Activated CD4-positive, alpha-beta T cell treated with anti-CD3 and anti-CD28 coated beads, Interleukin-10, Interleukin-2, amounts not matched to agents 100 ng/mL and 50 ng/mL, durations not matched to agents 16 hours and 8 hours (primary cell): ENCODE results near the gene CD22.

Source experiments
- DNase-seq: peaks from one replicate; pipeline ENCODE4 v3.0.0-alpha.2; 2020

Gene CD22

GRCh38 chr19:35315883-35316282 lies 13.1 kb upstream of the CD22 start:
- DNase-seq, result no peak

DNA sequence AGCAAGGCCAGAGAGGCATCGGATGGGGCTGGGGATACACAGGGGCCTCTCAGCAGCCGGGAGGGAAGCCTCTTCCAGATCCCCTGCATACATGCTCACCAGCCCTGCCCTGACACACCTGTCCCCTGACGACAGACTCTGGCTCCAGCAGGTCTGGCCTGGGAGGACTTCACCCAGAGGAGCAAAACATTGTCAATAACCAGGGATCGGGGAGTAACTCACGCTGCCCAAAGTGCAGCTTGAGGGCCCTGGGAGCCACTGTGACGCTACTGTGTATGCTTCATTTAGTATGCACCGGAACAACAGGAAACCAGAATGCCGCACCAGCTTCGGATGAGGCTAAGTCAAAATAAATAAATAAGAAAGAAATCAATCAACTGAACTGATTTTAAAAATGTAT lies 12.4 kb upstream of the CD22 start:
- DNase-seq, result no peak

DNA sequence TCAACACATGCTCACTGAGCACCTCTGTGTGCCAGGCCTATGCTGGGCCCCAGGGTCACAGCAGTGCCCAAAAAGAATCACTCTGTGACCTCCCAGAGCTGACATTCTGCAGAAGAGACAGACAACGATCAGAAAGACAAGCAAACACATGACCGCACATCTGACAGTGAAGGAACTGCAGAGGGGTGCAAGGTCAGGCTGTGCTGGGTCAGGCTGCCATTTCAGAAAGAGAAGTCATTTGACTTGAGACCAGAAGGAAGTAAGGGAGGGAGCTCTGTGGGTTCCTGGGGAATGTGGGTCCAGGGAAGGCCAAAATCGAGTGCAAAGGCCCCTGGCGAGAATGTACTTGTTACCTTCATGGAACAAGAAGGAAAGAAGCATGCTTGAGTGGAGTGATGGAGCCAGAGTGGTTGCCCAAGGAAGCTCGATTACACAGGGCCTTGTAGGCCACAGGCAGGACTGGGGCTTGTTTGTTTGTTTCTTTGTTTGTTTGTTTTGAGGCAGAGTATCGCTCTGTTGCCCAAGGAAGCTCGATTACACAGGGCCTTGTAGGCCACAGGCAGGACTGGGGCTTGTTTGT lies 11.4 kb upstream of the CD22 start:
- DNase-seq, result no peak

- no peak for DNase-seq
Measured at GRCh38 chr19:35318679-35319448, 10.1 kb upstream of the CD22 start.

GRCh38 chr19:35320065-35320713 lies 8.8 kb upstream of the CD22 start:
- no peak for DNase-seq

DNA sequence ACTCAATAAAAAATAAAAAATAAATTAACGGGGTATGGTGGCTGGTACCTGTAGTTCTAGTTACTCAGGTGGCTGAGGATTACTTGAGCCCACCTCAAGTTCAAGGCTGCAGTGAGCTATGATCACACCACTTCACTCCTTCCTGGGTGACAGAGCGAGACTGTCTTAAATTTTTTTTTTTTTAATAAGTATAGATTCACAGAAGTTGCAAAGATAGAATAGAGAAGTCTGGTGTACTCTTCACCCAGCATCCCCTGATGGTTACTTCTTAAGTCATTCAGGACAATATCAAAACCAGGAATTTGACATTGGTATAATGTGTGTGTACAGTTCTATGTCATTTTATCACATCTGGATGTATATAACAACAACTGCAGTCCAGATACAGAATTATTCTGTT lies 7.7 kb upstream of the CD22 start:
- DNase-seq, result no peak

- no peak for DNase-seq
Measured at GRCh38 chr19:35322014-35322413, 7.0 kb upstream of the CD22 start.

DNA sequence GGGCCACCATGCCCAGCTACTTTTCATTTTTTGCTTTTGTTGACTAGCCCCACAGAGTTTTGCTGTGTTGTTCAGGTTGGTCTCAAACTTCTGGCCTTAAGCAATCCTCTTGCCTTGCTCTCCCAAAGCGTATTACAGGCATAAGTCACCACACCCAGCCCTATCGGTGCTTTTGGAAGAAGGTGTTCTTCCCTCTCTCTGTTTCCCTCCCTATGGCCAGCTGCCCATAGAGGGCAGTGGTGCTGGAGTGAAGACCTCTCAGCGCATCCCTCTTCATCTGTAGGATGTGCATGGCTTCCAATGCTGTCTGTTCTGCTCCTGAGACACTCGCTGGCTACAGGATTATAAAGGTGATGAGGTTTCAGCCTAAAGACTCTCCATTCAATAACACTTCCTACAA lies 1.3 kb upstream of the CD22 start:
- no peak for DNase-seq

DNA sequence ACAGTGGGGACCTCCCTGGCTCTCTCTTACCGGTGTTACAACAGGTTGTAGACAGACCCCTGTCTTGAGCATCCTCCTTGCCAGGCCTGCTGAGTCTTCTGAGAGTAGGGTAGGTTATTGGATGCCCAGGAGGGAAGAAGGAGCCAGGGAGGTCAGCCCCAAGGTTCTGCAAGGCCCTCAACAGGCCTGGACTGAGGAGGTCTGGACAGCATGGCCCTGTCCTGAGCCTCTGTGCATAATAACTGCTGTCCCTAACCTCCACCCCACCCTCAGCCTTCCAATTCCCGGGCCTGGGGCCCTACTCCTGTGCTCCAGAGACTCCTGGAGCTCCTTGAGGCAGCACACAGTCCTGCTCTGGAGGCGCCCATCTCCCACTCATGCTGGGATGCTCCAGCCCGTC lies 336 bp downstream of the CD22 start:
- DNase-seq, result no peak

DNA sequence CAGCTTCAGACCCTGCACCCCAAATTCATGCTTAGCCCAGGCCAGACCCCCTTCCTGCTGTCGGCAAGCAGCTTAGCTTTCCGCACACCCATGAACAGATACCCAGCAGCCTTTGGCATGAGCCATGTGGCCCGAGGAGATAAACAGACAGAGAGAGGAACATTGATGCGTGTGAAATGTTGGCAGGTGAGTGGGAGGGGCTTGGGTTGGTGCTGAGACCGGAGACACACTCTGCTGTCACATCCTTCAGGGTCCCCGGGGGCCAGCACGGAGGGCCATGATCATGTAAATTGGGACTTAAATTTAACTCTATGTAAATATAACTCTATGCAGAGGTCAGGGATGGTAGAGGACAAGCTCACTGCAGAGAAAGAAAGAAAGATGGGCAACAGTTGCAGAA lies 1.5 kb downstream of the CD22 start:
- no peak for DNase-seq

DNA sequence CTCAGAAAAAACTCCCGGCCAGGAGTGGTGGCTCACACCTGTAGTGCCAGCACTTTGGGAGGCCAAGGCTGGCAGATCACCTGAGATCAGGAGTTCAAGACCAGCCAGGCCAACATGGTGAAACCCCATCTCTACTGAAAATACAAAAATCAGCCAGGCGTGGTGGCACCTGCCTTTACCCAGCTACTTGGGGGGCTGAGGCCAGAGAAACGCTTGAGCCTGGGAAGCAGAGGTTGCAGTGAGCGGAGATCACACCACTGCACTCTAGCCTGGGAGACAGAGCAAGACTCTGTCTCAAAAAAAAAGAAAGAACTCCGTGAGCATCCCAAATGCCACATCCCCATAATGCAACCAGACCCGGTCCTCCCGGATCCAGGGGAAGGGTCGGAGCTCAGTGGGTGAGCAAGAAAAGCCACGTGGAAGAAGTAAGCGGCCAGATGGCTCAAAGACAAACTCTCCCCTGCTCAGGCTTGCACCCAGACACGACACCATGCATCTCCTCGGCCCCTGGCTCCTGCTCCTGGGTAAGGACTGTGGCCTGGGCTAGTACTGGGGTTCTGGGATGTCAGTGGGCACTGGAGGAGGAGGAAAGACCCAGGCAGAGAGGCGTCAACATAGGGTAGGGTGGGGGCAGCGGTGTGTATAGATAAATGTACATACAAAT lies 2.7 kb downstream of the CD22 start:
- no peak for DNase-seq

DNA sequence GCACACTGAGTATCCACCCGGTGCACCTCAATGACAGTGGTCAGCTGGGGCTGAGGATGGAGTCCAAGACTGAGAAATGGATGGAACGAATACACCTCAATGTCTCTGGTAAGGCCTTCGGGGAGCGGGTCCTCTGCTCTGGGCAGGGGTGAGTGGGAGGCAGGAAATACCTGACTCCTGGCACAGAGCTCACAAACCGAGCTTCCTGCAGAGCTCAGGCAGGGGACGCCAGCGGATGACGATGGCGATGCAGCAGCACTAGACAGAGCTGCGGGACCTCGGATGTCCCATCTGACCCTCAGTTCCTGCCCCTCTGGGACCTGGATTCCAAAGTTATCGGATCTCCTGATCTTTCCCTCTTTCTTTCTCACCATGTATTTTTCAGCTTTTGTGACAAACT lies 3.8 kb downstream of the CD22 start:
- DNase-seq, result peak; percentile 28

DNA sequence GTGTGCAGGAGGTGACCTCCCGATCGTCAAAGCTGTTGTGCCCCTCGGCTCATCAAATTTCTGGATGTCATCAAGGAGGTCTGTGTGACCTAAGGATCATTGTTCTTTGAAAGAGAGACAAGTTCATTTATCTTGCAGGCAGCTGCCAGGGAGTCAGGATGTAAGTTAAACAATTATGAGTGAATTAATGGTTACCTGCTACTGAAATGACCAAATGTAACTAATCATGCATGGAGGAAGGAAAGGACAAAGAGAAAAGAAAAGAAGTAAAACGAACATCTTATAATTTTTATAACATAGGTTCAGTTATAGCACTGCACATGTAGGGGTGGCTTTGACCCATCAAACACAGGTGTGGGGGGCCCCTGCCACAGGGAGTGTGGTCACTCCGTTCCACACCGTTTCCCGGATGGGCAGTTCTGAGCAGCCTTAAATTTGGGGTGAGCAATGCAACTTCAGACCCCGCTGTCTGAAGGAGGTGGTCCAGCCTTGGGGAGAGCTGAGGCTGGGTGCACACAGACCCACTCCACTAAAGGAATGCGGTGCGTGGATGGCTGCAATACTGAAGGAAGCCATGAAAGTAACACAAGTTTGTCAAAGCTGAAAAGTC lies 5.3 kb downstream of the CD22 start:
- no peak for DNase-seq

DNA sequence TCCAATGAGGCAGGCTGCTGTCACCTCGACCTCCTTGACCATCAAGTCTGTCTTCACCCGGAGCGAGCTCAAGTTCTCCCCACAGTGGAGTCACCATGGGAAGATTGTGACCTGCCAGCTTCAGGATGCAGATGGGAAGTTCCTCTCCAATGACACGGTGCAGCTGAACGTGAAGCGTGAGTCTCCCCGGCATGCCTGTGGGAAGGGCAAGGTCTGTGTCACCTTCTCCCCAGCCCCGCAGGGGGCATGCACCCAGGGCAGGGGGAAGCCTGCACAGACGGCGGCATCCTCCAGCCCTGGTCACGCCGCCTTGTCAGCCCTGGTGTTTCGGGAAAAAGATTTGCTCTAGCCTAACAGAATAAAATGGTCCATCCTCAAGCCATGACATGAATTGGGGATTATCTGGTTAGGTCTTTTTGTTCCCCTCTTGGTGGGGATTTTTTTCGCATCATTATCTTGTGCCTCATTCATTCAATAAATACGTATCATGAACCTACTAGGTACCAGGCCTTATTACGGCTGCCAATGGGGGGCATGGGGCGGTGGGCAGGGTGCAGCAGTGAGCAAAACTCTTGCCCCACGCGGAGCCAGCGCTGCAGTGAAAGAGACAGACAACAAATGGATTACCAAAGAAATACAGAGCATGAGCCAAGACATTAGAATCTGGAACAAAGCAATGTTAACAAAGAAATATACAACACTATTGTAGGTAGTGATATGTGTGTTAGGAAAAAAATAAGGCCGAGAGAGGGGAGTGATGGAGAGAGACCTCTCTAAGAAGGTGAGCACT lies 7.4 kb downstream of the CD22 start:
- no peak for DNase-seq

DNA sequence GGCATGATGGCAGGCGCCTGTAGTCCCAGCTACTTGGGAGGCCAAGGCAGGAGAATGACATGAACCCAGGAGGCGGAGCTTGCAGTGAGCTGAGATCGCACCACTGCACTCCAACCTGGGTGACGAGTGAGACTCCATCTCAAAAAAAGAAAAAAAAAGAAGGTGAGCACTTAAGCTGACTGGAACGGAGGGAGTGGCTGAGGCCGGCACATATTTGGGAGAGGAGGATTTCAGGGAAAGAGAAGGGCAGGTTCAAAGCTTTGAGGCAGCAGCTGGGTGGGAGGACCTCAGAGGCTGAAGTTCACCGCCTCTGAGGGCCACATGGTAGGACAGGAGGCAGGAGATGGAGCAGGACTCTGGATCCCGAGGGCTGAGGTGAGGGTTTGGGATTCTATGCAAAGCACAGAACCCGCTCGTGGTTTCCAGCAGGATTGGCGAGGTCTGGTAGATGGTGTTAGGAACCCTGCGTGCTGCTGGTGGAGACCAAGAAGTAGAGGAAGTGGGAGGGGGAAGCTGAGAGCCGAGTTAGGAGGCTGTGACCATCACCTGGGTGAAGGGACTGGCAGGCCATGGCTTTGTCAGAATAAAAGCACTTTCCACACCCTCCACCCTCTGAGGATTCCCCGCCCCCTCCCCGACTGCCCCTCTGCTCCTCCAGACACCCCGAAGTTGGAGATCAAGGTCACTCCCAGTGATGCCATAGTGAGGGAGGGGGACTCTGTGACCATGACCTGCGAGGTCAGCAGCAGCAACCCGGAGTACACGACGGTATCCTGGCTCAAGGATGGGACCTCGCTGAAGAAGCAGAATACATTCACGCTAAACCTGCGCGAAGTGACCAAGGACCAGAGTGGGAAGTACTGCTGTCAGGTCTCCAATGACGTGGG lies 8.4 kb downstream of the CD22 start:
- DNase-seq, result no peak

DNA sequence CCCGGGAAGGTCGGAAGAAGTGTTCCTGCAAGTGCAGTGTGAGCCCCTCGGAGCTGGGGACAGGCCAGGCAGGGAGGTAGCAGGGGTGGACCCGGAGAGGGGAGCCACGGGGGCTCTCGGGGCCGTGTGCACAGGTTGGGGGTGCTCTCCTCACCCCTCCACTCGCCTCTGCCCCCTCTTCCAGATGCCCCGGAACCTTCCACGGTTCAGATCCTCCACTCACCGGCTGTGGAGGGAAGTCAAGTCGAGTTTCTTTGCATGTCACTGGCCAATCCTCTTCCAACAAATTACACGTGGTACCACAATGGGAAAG lies 9.0 kb downstream of the CD22 start:
- DNase-seq, result no peak

DNA sequence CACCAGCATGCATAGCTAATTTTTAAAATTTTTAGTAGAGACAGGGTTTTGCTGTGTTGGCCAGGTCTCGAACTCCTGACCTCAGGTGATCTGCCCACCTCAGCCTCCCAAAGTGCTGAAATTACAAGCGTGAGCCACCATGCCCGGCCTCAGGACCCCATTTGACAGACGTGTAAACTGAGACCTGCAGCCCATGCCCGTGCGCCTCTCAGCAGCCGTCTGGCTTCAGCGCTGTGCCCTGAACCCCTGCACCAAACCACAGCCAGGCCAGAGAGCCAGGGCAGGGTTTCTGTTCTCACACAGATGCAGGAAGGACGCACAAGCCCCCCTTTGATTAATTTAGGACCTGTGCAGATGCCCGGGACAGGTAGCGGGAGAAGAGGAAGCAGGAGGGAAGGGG lies 11.4 kb downstream of the CD22 start:
- no peak for DNase-seq

GRCh38 chr19:35341006-35341405 lies 12.0 kb downstream of the CD22 start:
- DNase-seq, result no peak

DNA sequence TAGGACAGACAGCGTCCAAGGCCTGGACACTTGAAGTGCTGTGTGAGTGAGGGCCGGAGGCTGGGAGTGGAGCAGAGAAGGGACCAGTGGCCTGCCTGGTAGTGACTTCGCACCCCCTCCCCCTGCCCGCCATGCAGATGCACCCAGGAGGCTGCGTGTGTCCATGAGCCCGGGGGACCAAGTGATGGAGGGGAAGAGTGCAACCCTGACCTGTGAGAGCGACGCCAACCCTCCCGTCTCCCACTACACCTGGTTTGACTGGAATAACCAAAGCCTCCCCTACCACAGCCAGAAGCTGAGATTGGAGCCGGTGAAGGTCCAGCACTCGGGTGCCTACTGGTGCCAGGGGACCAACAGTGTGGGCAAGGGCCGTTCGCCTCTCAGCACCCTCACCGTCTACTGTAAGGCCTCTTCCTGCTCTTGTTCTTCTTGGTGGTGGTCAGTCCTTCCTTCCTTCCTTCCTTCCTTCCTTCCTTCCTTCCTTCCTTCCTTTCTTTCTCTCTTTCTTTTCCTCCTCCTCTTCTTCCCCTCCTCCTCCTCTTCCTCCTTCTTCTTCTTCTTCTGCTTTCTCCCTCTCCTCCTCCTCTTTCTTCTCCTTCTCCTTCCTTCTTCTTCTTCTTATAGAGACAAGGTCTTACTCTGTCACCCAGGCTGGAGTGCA lies 12.7 kb downstream of the CD22 start:
- no peak for DNase-seq

GRCh38 chr19:35342430-35342829 lies 13.4 kb downstream of the CD22 start:
- DNase-seq, result no peak

- no peak for DNase-seq
Measured at GRCh38 chr19:35344511-35345031, 15.6 kb downstream of the CD22 start.
